Activated T-helper 1 cell treated with anti-CD3 and anti-CD28 coated beads, Interleukin-12 subunit alpha, Interleukin-12 subunit beta, Interleukin-2, Interleukin-4 antibody, amounts not matched to agents 30 ng/mL and 10 ng/mL and 1 ng/mL, durations not matched to agents 14 hours and 24 hours and 36 hours (primary cell): ENCODE data around the gene TAF11L13. TPM values are rescaled to one million over a fixed set of nuclear protein-coding genes. Genes with fewer than 3 reads are reported as not detected.

ENCODE experiments used
- total RNA-seq: library from RNA; stranded (reverse); gene quantifications from 2 replicates; pipeline ENCODE4 v1.2.3, GENCODE V29; 2022

Gene TAF11L13
- total RNA-seq, 1 donor from 2014 or later: not detected

Other genes with a start within 250 kb of the TAF11L13 start
- not detected in 2 replicates for gene TAF11L2, start 133.9 kb upstream of the TAF11L13 start, total RNA-seq
- gene TAF11L3, start 113.7 kb upstream of the TAF11L13 start, total RNA-seq: not detected in 2 replicates
- not detected in 2 replicates for gene TAF11L4, start 110.3 kb upstream of the TAF11L13 start, total RNA-seq
- gene TAF11L5, start 106.9 kb upstream of the TAF11L13 start, total RNA-seq: not detected in 2 replicates
- not detected in 2 replicates for gene TAF11L6, start 103.4 kb upstream of the TAF11L13 start, total RNA-seq
- not detected in 2 replicates for gene TAF11L7, start 46.3 kb upstream of the TAF11L13 start, total RNA-seq
- gene TAF11L8, start 41.1 kb upstream of the TAF11L13 start, total RNA-seq: not detected in 2 replicates
- not detected in 2 replicates for gene TAF11L9, start 37.7 kb upstream of the TAF11L13 start, total RNA-seq
- not detected in 2 replicates for gene TAF11L10, start 34.3 kb upstream of the TAF11L13 start, total RNA-seq
- not detected in 2 replicates for gene TAF11L11, start 27.9 kb upstream of the TAF11L13 start, total RNA-seq
- gene TAF11L12, start 21.7 kb upstream of the TAF11L13 start, total RNA-seq: not detected in 2 replicates
- gene TAF11L14, start 2.4 kb downstream of the TAF11L13 start, total RNA-seq: not detected in 2 replicates